H1 (cell line): ENCODE measurements around the gene MRPL54. TPM values are rescaled to one million over a fixed set of nuclear protein-coding genes. Genes with fewer than 3 reads are reported as not detected.

Experiments used
- CTCF ChIA-PET: fragments of 300-600 bp; sonication (Branson Sonifier 250); formaldehyde crosslinking; loops from one replicate; lab custom pipeline; 2021; ENCODE audit not compliant: partially characterized antibody; lab: Charles Lee
- POLR2A ChIA-PET: fragments of 300-600 bp; sonication (Branson Sonifier 250); formaldehyde crosslinking; loops from one replicate; lab custom pipeline; 2021; ENCODE audit warnings: inconsistent platforms; ENCODE audit not compliant: partially characterized antibody; lab: Charles Lee
- DNase-seq, 2 experiments: peaks; one replicate each; pipeline versions ENCODE4 v3.0.0 to v3.0.0-alpha.2; 2010 to 2022; ENCODE audit warnings: low spot score in 2 of 2, low read depth in 1 of 2, mixed read lengths in 1 of 2
- FAIRE-seq: peaks from 2 replicates; lab custom pipeline; 2011; peaks lifted over from hg19 to GRCh38; lab: Jason Lieb, UNC
- H2AFZ ChIP-seq: 2 replicates; pipeline ENCODE4 v1.8.1; 2012; ENCODE audit warnings: low read length, inconsistent platforms
- H2AK5ac ChIP-seq: 2 replicates; pipeline ENCODE4 v1.6.1; 2013; ENCODE audit warnings: low read depth, low read length
- H2BK120ac ChIP-seq: replicated peaks from 2 replicates; pipeline ENCODE3; 2013; ENCODE audit warnings: low read depth, low read length, inconsistent platforms
- H2BK12ac ChIP-seq: 2 replicates; pipeline ENCODE4 v1.6.1; 2013; ENCODE audit warnings: low read depth, low read length
- H2BK15ac ChIP-seq: 2 replicates; pipeline ENCODE4 v1.6.1; 2013; ENCODE audit warnings: low read length
- H2BK20ac ChIP-seq: 2 replicates; pipeline ENCODE4 v1.6.1; 2013; ENCODE audit warnings: low read length
- H2BK5ac ChIP-seq: 2 replicates; pipeline ENCODE4 v1.6.1; 2013; ENCODE audit warnings: low read depth, low read length
- H3K14ac ChIP-seq: 2 replicates; pipeline ENCODE4 v1.6.1; 2013; ENCODE audit warnings: inconsistent platforms; ENCODE audit not compliant: insufficient read length
- H3K18ac ChIP-seq: 2 replicates; pipeline ENCODE4 v1.6.1; 2013; ENCODE audit warnings: low read length; ENCODE audit errors: extremely low read depth
- H3K23ac ChIP-seq: 2 replicates; pipeline ENCODE4 v1.6.1; 2013; ENCODE audit warnings: inconsistent platforms; ENCODE audit not compliant: insufficient read length
- H3K23me2 ChIP-seq: 2 replicates; pipeline ENCODE4 v1.6.1; 2013; ENCODE audit warnings: low read depth, low read length
- H3K27ac ChIP-seq: 2 replicates; pipeline ENCODE4 v1.6.1; 2011; ENCODE audit warnings: low read depth, low read length, inconsistent platforms
- H3K27me3 ChIP-seq, 4 experiments: replicated peaks in 1 of 4; 1 replicate in 1 of 4; 2 replicates in 3 of 4; pipeline versions ENCODE4 v1.6.1 to v1.8.1; 2011 to 2013; ENCODE audit warnings: low read length in 3 of 4, mild to moderate bottlenecking in 3 of 4, inconsistent platforms in 2 of 4, mixed read lengths in 2 of 4, moderate library complexity in 1 of 4; ENCODE audit not compliant: control insufficient read depth in 3 of 4, insufficient read depth in 3 of 4; ENCODE audit errors: extremely low read depth in 1 of 4
- H3K36me3 ChIP-seq, 4 experiments: 2 replicates each; pipeline versions ENCODE4 v1.6.1 to v1.8.1; 2011 to 2013; ENCODE audit warnings: mild to moderate bottlenecking in 4 of 4, low read length in 3 of 4, moderate library complexity in 2 of 4, control low read depth in 1 of 4, inconsistent platforms in 1 of 4; ENCODE audit not compliant: insufficient read depth in 4 of 4, control insufficient read depth in 2 of 4
- H3K4ac ChIP-seq: replicated peaks from 2 replicates; pipeline ENCODE3; 2013; ENCODE audit warnings: low read length, low read depth, mixed read lengths, inconsistent platforms; ENCODE audit not compliant: insufficient read length
- H3K4me1 ChIP-seq, 4 experiments: replicated peaks in 1 of 4; 1 replicate in 1 of 4; 2 replicates in 3 of 4; pipeline versions ENCODE4 v1.6.1 to v1.8.1; 2011 to 2013; ENCODE audit warnings: low read length in 3 of 4, inconsistent platforms in 2 of 4, mixed read lengths in 1 of 4; ENCODE audit not compliant: insufficient read depth in 4 of 4, control insufficient read depth in 3 of 4
- H3K4me2 ChIP-seq, 2 experiments: 2 replicates each; pipeline versions ENCODE4 v1.6.1 to v1.8.1; 2011 to 2013; ENCODE audit warnings: low read depth in 2 of 2, low read length in 2 of 2, control low read depth in 1 of 2, inconsistent platforms in 1 of 2, mild to moderate bottlenecking in 1 of 2; ENCODE audit not compliant: insufficient read depth in 1 of 2
- H3K4me3 ChIP-seq, 4 experiments: fragments of 200-600, 300-600 bp in 1 of 4; sonication (generic), shearing (Covaris generic), sonication (Bioruptor Twin) in 1 of 4; 2 replicates each; pipeline versions ENCODE4 v1.5.1 to v1.8.1; 2011 to 2016; ENCODE audit warnings: low read length in 4 of 4, low read depth in 3 of 4, control low read depth in 2 of 4, inconsistent platforms in 2 of 4, mild to moderate bottlenecking in 2 of 4, mixed read lengths in 1 of 4, moderate library complexity in 1 of 4; ENCODE audit not compliant: insufficient read depth in 2 of 4; ENCODE audit errors: extremely low read depth in 1 of 4
- H3K56ac ChIP-seq: replicated peaks from 2 replicates; pipeline ENCODE3; 2013; ENCODE audit warnings: low read depth, mild to moderate bottlenecking, mixed read lengths, low read length, inconsistent platforms; ENCODE audit not compliant: insufficient read length
- H3K79me1 ChIP-seq: 2 replicates; pipeline ENCODE4 v1.6.1; 2013; ENCODE audit warnings: low read depth, low read length, control low read depth
- H3K79me2 ChIP-seq, 2 experiments: 2 replicates each; pipeline versions ENCODE4 v1.6.1 to v1.8.1; 2012 to 2013; ENCODE audit warnings: low read length in 2 of 2, mild to moderate bottlenecking in 2 of 2, inconsistent platforms in 1 of 2; ENCODE audit not compliant: insufficient read depth in 2 of 2, control insufficient read depth in 1 of 2
- H3K9ac ChIP-seq, 4 experiments: replicated peaks in 1 of 4; 1 replicate in 1 of 4; 2 replicates in 3 of 4; pipeline versions ENCODE4 v1.6.1 to v1.8.1; 2011 to 2013; ENCODE audit warnings: low read depth in 3 of 4, low read length in 3 of 4, control low read depth in 2 of 4, mild to moderate bottlenecking in 2 of 4, moderate library complexity in 2 of 4, inconsistent platforms in 1 of 4; ENCODE audit errors: extremely low read depth in 1 of 4
- H3K9me3 ChIP-seq, 2 experiments: 2 replicates each; pipeline versions ENCODE4 v1.6.1 to v1.8.1; 2012 to 2013; ENCODE audit warnings: mild to moderate bottlenecking in 2 of 2, moderate library complexity in 2 of 2, control low read depth in 1 of 2, inconsistent platforms in 1 of 2, low read depth in 1 of 2, low read length in 1 of 2, mixed read lengths in 1 of 2; ENCODE audit not compliant: insufficient read depth in 2 of 2
- H4K20me1 ChIP-seq, 2 experiments: replicated peaks in 1 of 2; 2 replicates each; pipeline versions ENCODE3 to v1.8.1; 2011 to 2013; ENCODE audit warnings: inconsistent platforms in 2 of 2, low read length in 2 of 2, mild to moderate bottlenecking in 1 of 2; ENCODE audit not compliant: insufficient read depth in 2 of 2, control insufficient read depth in 1 of 2
- H4K5ac ChIP-seq: 2 replicates; pipeline ENCODE4 v1.6.1; 2013; ENCODE audit warnings: low read length, low read depth, mixed read lengths, inconsistent platforms; ENCODE audit not compliant: insufficient read length
- H4K8ac ChIP-seq: 2 replicates; pipeline ENCODE4 v1.8.0; 2013; ENCODE audit warnings: mild to moderate bottlenecking, moderate library complexity, low read length, inconsistent platforms; ENCODE audit not compliant: insufficient read depth; ENCODE audit errors: extremely low read depth
- H4K91ac ChIP-seq: replicated peaks from 2 replicates; pipeline ENCODE3; 2013; ENCODE audit warnings: low read length, mixed read lengths, inconsistent platforms; ENCODE audit not compliant: insufficient read length
- ASH2L ChIP-seq: fragments of 200-600, 300-600 bp; sonication (generic); IDR thresholded peaks from one replicate; pipeline ENCODE4 v1.7.1; 2017; ENCODE audit warnings: low read length
- CREB1 ChIP-seq: IDR thresholded peaks from 2 replicates; pipeline ENCODE4 v1.6.1; 2012; ENCODE audit warnings: inconsistent platforms
- HDAC2 ChIP-seq, 2 experiments: fragments of 300-600 bp in 1 of 2; sonication (generic) in 1 of 2; IDR thresholded peaks; 2 replicates each; pipeline ENCODE4 v1.6.1; 2011 to 2012; ENCODE audit warnings: low read depth in 2 of 2, low read length in 2 of 2, mild to moderate bottlenecking in 2 of 2, moderate library complexity in 2 of 2, borderline replicate concordance in 1 of 2, inconsistent platforms in 1 of 2
- KDM1A ChIP-seq: fragments of 200-600, 300-600 bp; sonication (generic); IDR thresholded peaks from 2 replicates; pipeline ENCODE4 v1.7.1; 2016; ENCODE audit warnings: mild to moderate bottlenecking, low read length, borderline replicate concordance
- SAP30 ChIP-seq: fragments of 300-600 bp; sonication (generic); IDR thresholded peaks from 2 replicates; pipeline ENCODE4 v1.7.1; 2012; ENCODE audit warnings: low read length, moderate library complexity, mild to moderate bottlenecking, inconsistent platforms; ENCODE audit not compliant: insufficient read depth, insufficient replicate concordance
- SIX5 ChIP-seq: IDR thresholded peaks from 2 replicates; pipeline ENCODE4 v1.6.1; 2011; ENCODE audit warnings: mild to moderate bottlenecking, low read depth, low read length
- TBP ChIP-seq: IDR thresholded peaks from 2 replicates; pipeline ENCODE4 v1.6.1; 2011; ENCODE audit warnings: low read depth, low read length, improper control_type of control experiment
- WGBS, 2 experiments: shearing (Covaris generic) in 1 of 2; methylation state at CpG; one replicate each; pipeline versions ENCODE4 v1.1.6 to v1.1.7; 2013 to 2015; ENCODE audit warnings: low lambda C conversion rate in 2 of 2, mixed read lengths in 2 of 2, inconsistent platforms in 1 of 2, low coverage in 1 of 2, missing lambda C conversion rate in 1 of 2; ENCODE audit not compliant: insufficient replicate concordance in 2 of 2, insufficient coverage in 1 of 2, insufficient read length in 1 of 2; ENCODE audit errors: extremely low coverage in 1 of 2, missing lambda C conversion rate in 1 of 2; 5-methylcytosine and 5-hydroxymethylcytosine counted together
- polyA plus RNA-seq, 7 experiments: library from polyadenylated mRNA; depleted of rRNA in 3 of 7; stranded (reverse) in 5 of 7; unstranded in 2 of 7; fragments of >200 nt in 5 of 7; fragments of 200-250 nt in 2 of 7; gene quantifications; 1 replicate in 5 of 7; 2 replicates in 1 of 7; 4 replicates in 1 of 7; pipeline versions ENCODE4 v1.2.1 to v1.2.3, GENCODE V29; 2011 to 2013; ENCODE audit warnings: missing spikeins in 2 of 7, mixed read lengths in 2 of 7
- total RNA-seq: library from RNA; stranded (reverse); fragmentation: NEBNext Ultra II Directional; extraction: Animal tissue kit (Norgen Biotek cat#: 25700); gene quantifications from 2 replicates; pipeline ENCODE4 v1.2.1, GENCODE V29; 2021
- TF ChIP-seq, protein P1 (sequence below): IDR thresholded peaks from 2 replicates; pipeline ENCODE4 v1.6.1; 2012; ENCODE audit warnings: inconsistent platforms
- TF ChIP-seq, protein P2 (sequence below): IDR thresholded peaks from 2 replicates; pipeline ENCODE4 v1.6.1; 2012; ENCODE audit warnings: inconsistent platforms

MRPL54 gene
- total and polyA plus RNA-seq, 2 of the 8 experiments (the other 6 are each of a cell fraction or from before 2014, with no cell fraction given), result 63.8 to 72.8 TPM

DNA sequence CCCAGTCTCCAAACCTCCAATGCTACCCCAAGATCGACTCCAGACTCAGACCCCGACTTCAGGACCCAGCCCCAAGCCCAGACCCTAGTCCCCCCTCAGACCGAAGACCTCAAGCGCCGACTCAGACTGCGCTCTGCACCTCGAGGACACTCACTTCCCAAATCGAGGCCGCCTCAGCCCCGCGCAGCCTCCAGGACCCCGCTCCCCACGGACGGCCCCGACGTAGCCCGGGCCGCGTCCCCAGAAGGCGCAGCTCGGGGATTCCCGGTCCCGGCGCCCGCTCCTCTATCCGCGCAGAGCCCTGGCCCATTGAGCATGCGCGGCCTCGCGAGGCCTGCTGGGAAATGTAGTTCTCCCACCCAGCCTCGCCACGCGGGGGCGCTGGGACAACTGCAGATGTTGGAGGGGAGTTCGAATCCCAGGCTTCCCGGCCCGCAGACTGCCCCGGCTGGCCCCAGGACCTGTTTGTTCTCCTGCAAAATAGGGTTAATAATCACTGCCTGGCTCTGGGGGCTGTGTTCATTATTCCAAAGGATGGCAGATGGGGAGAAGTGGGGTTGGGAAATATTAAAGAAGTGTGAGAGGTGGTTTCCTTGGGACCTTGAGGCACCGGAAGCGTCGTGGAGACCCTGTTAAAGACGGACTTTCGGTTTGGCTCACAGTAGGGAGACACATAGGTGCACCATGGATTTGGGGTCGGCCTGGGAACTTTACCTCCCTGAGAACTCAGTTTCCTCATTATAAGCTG is 926 bp upstream of the MRPL54 start, which contains the start of gene APBA3:
Gene APBA3, minus strand, starts transcription at position 311 of the 748 bp plus-strand sequence. CDS start 1,428 bp downstream, outside the sequence.
- WGBS, 2 experiments, result 10% methylated on average over 41 of the region's 45 CpGs; no CpG with 5 or more reads in 1 of the 2 experiments
- H3K23ac ChIP-seq, result no peak within 1 kb of the TSS
- H3K18ac ChIP-seq, result peak within 1 kb of the TSS; percentile 98
- peak within 1 kb of the TSS; percentile 79 for H4K91ac ChIP-seq
- H3K4me2 ChIP-seq, result peak within 1 kb of the TSS; percentile 72 to 87
- H2AFZ ChIP-seq, result peak within 1 kb of the TSS; percentile 82; the same call in 1 of the 2 replicates
- no peaks in the 10 kb centered on the region for H3K9me3 ChIP-seq
- H3K23me2 ChIP-seq, result peaks cover 5% of the 10 kb centered on the region
- peak within 1 kb of the TSS; percentile 92 for H3K4ac ChIP-seq
- H4K5ac ChIP-seq, result peak within 1 kb of the TSS; percentile 85
- H2BK20ac ChIP-seq, result no peak within 1 kb of the TSS
- DNase-seq, result peak; percentile 79 to 99
- no peaks in the 10 kb centered on the region; the same call in 1 of the 2 replicates for H3K79me1 ChIP-seq
- no peak within 1 kb of the TSS for H2BK120ac ChIP-seq
- peaks cover 0 to 5% of the 10 kb centered on the region in 2 experiments for H4K20me1 ChIP-seq
- peak within 1 kb of the TSS; percentile 85 for H3K27ac ChIP-seq
- no peak within 1 kb of the TSS for H2AK5ac ChIP-seq
- peak within 1 kb of the TSS; percentile 88 for H3K56ac ChIP-seq
- H3K9ac ChIP-seq, result peak within 1 kb of the TSS; percentile 65 to 93 (median 84)
- H3K79me2 ChIP-seq, result peaks cover 0 to 7% of the 10 kb centered on the region in 2 experiments; a peak in 1 of 4 replicates
- CTCF ChIA-PET, result interaction anchor here (0.6 to 2.7 kb wide), 7 partner anchors 13 to 477 kb away, joined by 3 to 8 read pairs (median 4); no protein-coding TSS in a partner anchor
- FAIRE-seq, result no peak
- POLR2A ChIA-PET, result interaction anchor here (0.6 to 3.0 kb wide), 21 partner anchors 10 to 317 kb away, joined by 3 to 23 read pairs (median 4); partner anchors contain the start of genes DAPK3, EEF2, MATK and NMRK2
- no peaks in the 10 kb centered on the region for H3K27me3 ChIP-seq
- no peak within 1 kb of the TSS for H3K14ac ChIP-seq
- H3K4me3 ChIP-seq, result peak within 1 kb of the TSS; percentile 88 to 95 (median 90)
- peaks cover 0 to 3% (median 0%) of the 10 kb centered on the region in 4 experiments; a peak in 5 of 8 replicates for H3K36me3 ChIP-seq
- peak within 1 kb of the TSS; percentile 97 for H4K8ac ChIP-seq
- 0 out of 2 replicates have a peak within 1 kb of the TSS, but pooled peaks have one; percentile 9 for H2BK12ac ChIP-seq
- H2BK5ac ChIP-seq, result peak within 1 kb of the TSS; percentile 91
- H3K4me1 ChIP-seq, result no peaks in the 10 kb centered on the region
- H2BK15ac ChIP-seq, result no peak within 1 kb of the TSS; the same call in 1 of the 2 replicates
- TF ChIP-seq, protein P1, sequence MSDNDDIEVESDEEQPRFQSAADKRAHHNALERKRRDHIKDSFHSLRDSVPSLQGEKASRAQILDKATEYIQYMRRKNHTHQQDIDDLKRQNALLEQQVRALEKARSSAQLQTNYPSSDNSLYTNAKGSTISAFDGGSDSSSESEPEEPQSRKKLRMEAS, result peak; percentile 62
- peak; percentile 89 for TF ChIP-seq SIX5
- peak; percentile 43; the same call in 1 of the 2 replicates for TF ChIP-seq TBP
- peak; percentile 56 for TF ChIP-seq CREB1
- TF ChIP-seq HDAC2 (IDR thresholded peaks at IDR 0.05; ENCODE audit: borderline replicate concordance in 1 of 2, low read depth in 2 of 2, low read length in 2 of 2), result peak in 1 of 2 experiments; percentile 25; a peak in 1 of 4 replicates
- TF ChIP-seq KDM1A, result 0 out of 2 replicates have a peak, but pooled peaks have one; percentile 49
- TF ChIP-seq ASH2L, result peak; percentile 52
- no peak for TF ChIP-seq SAP30
- TF ChIP-seq, protein P2, sequence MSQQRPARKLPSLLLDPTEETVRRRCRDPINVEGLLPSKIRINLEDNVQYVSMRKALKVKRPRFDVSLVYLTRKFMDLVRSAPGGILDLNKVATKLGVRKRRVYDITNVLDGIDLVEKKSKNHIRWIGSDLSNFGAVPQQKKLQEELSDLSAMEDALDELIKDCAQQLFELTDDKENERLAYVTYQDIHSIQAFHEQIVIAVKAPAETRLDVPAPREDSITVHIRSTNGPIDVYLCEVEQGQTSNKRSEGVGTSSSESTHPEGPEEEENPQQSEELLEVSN, result no peak
